GM18517 (cell line): Measurements from ENCODE around the gene AAGAB.

Source experiments
- ATAC-seq: cut with Tn5 transposase; IDR thresholded peaks from one replicate; pipeline ENCODE4 v1.9.1; 2021; ENCODE audit warnings: mild to moderate bottlenecking, moderate library complexity; ENCODE audit not compliant: unreplicated experiment

AAGAB gene

GRCh38 chr15:67174864-67175573 lies 79.4 kb downstream of the AAGAB start:
- ATAC-seq, result no peak

- ATAC-seq, result no peak
Measured at GRCh38 chr15:67174446-67174845, 80.0 kb downstream of the AAGAB start.

- ATAC-seq, result no peak
Measured at GRCh38 chr15:67173786-67174185, 80.7 kb downstream of the AAGAB start.

- no peak for ATAC-seq
Measured at GRCh38 chr15:67173005-67173404, 81.5 kb downstream of the AAGAB start.

- ATAC-seq, result no peak
Measured at GRCh38 chr15:67172172-67172571, 82.3 kb downstream of the AAGAB start.

- no peak for ATAC-seq
Measured at GRCh38 chr15:67171471-67171870, 83.0 kb downstream of the AAGAB start.

GRCh38 chr15:67170143-67170925 lies 84.1 kb downstream of the AAGAB start:
- ATAC-seq, result no peak

GRCh38 chr15:67168694-67169093 lies 85.8 kb downstream of the AAGAB start:
- no peak for ATAC-seq

- no peak for ATAC-seq
Measured at GRCh38 chr15:67167091-67167490, 87.4 kb downstream of the AAGAB start.

- ATAC-seq, result no peak
Measured at GRCh38 chr15:67166280-67167009, 88.0 kb downstream of the AAGAB start.

- ATAC-seq, result no peak
Measured at GRCh38 chr15:67165254-67166253, 88.9 kb downstream of the AAGAB start.

- ATAC-seq, result no peak
Measured at GRCh38 chr15:67164811-67165253, 89.6 kb downstream of the AAGAB start.

- no peak for ATAC-seq
Measured at GRCh38 chr15:67164401-67164791, 90.1 kb downstream of the AAGAB start.

GRCh38 chr15:67163180-67163579 lies 91.3 kb downstream of the AAGAB start:
- ATAC-seq, result no peak

GRCh38 chr15:67161881-67162280 lies 92.6 kb downstream of the AAGAB start:
- no peak for ATAC-seq

GRCh38 chr15:67161412-67161811 lies 93.0 kb downstream of the AAGAB start:
- ATAC-seq, result no peak

- ATAC-seq, result no peak
Measured at GRCh38 chr15:67158367-67158766, 96.1 kb downstream of the AAGAB start.

- ATAC-seq, result no peak
Measured at GRCh38 chr15:67157521-67158252, 96.8 kb downstream of the AAGAB start.

GRCh38 chr15:67156834-67157233 lies 97.6 kb downstream of the AAGAB start:
- ATAC-seq, result no peak

- no peak for ATAC-seq
Measured at GRCh38 chr15:67156426-67156825, 98.0 kb downstream of the AAGAB start.
